H9 (cell line): Measurements from ENCODE around the gene EPB41L5. TPM values are rescaled to one million over a fixed set of nuclear protein-coding genes. Genes with fewer than 3 reads are reported as not detected.

Experiments
- DNase-seq: peaks from one replicate; pipeline ENCODE4 v3.0.0-alpha.2; 2017
- H2AFZ ChIP-seq: one replicate; pipeline ENCODE4 v1.6.1; 2013; ENCODE audit warnings: mild to moderate bottlenecking, low read length, control low read depth, moderate library complexity
- H2AK5ac ChIP-seq: 2 replicates; pipeline ENCODE4 v1.6.1; 2013; ENCODE audit warnings: low read length, control low read depth, mixed read lengths; ENCODE audit not compliant: insufficient read length
- H2BK120ac ChIP-seq: one replicate; pipeline ENCODE4 v1.6.1; 2013; ENCODE audit warnings: low read depth, mild to moderate bottlenecking, low read length, control low read depth, inconsistent platforms; ENCODE audit not compliant: poor library complexity, severe bottlenecking
- H2BK12ac ChIP-seq: 2 replicates; pipeline ENCODE4 v1.6.1; 2013; ENCODE audit warnings: low read length, control low read depth, mixed read lengths, low read depth; ENCODE audit not compliant: insufficient read length
- H2BK15ac ChIP-seq: 2 replicates; pipeline ENCODE4 v1.6.1; 2013; ENCODE audit warnings: low read depth, low read length, control low read depth
- H2BK20ac ChIP-seq: one replicate; pipeline ENCODE4 v1.6.1; 2013; ENCODE audit warnings: low read depth, mild to moderate bottlenecking, low read length, control low read depth, inconsistent platforms; ENCODE audit not compliant: poor library complexity, severe bottlenecking
- H2BK5ac ChIP-seq: 2 replicates; pipeline ENCODE4 v1.6.1; 2013; ENCODE audit warnings: low read length, control low read depth, mixed read lengths; ENCODE audit not compliant: insufficient read length
- H3K14ac ChIP-seq: 2 replicates; pipeline ENCODE4 v1.6.1; 2013; ENCODE audit warnings: low read length, control low read depth; ENCODE audit not compliant: insufficient read depth
- H3K18ac ChIP-seq: 2 replicates; pipeline ENCODE4 v1.6.1; 2013; ENCODE audit warnings: low read depth, mild to moderate bottlenecking, mixed read lengths, low read length, control low read depth; ENCODE audit not compliant: insufficient read length
- H3K23ac ChIP-seq: 2 replicates; pipeline ENCODE4 v1.6.1; 2013; ENCODE audit warnings: low read length, control low read depth, mixed read lengths, low read depth; ENCODE audit not compliant: insufficient read length
- H3K23me2 ChIP-seq: 2 replicates; pipeline ENCODE4 v1.6.1; 2013; ENCODE audit warnings: low read depth, mild to moderate bottlenecking, mixed read lengths, low read length, control low read depth; ENCODE audit not compliant: insufficient read length, poor library complexity, severe bottlenecking
- H3K27ac ChIP-seq: 2 replicates; pipeline ENCODE4 v1.5.1; 2013; ENCODE audit warnings: low read length, control low read depth, mixed read lengths, low read depth; ENCODE audit not compliant: insufficient read length
- H3K27me3 ChIP-seq: 2 replicates; pipeline ENCODE4 v1.6.1; 2013; ENCODE audit warnings: low read length, control low read depth, inconsistent platforms; ENCODE audit not compliant: insufficient read depth
- H3K4ac ChIP-seq: 2 replicates; pipeline ENCODE4 v1.6.1; 2013; ENCODE audit warnings: low read depth, mild to moderate bottlenecking, control low read depth, inconsistent platforms, low read length, moderate library complexity
- H3K4me1 ChIP-seq: 2 replicates; pipeline ENCODE4 v1.6.1; 2013; ENCODE audit warnings: low read length, control low read depth, inconsistent platforms; ENCODE audit not compliant: insufficient read depth
- H3K4me2 ChIP-seq: 2 replicates; pipeline ENCODE4 v1.6.1; 2013; ENCODE audit warnings: low read length, control low read depth, mixed read lengths; ENCODE audit not compliant: insufficient read length, insufficient read depth
- H3K56ac ChIP-seq: 2 replicates; pipeline ENCODE4 v1.6.1; 2013; ENCODE audit warnings: low read depth, mild to moderate bottlenecking, mixed read lengths, low read length, control low read depth; ENCODE audit not compliant: insufficient read length
- H3K79me1 ChIP-seq: 2 replicates; pipeline ENCODE4 v1.6.1; 2013; ENCODE audit warnings: low read depth, mild to moderate bottlenecking, moderate library complexity, low read length, control low read depth, inconsistent platforms; ENCODE audit not compliant: insufficient read depth, poor library complexity, severe bottlenecking
- H3K79me2 ChIP-seq: 2 replicates; pipeline ENCODE4 v1.6.1; 2013; ENCODE audit warnings: low read length, control low read depth, inconsistent platforms; ENCODE audit not compliant: insufficient read depth
- H3K9ac ChIP-seq: 2 replicates; pipeline ENCODE4 v1.6.1; 2013; ENCODE audit warnings: low read length, control low read depth, mixed read lengths; ENCODE audit not compliant: insufficient read length; ENCODE audit errors: extremely low read depth
- H3K9me3 ChIP-seq: one replicate; pipeline ENCODE4 v1.6.1; 2013; ENCODE audit warnings: low read depth, low read length, inconsistent platforms; ENCODE audit not compliant: control insufficient read depth
- H3T11ph ChIP-seq: one replicate; pipeline ENCODE4 v1.6.1; 2013; ENCODE audit warnings: mild to moderate bottlenecking, low read length, control low read depth, inconsistent platforms
- H4K20me1 ChIP-seq: one replicate; pipeline ENCODE4 v1.6.1; 2013; ENCODE audit not compliant: control insufficient read depth, insufficient read length, insufficient read depth
- H4K5ac ChIP-seq: 2 replicates; pipeline ENCODE4 v1.6.1; 2013; ENCODE audit warnings: low read depth, mild to moderate bottlenecking, mixed read lengths, low read length, control low read depth; ENCODE audit not compliant: insufficient read length
- H4K8ac ChIP-seq: replicated peaks from 2 replicates; pipeline ENCODE4 v1.6.1; 2013; ENCODE audit warnings: low read length, control low read depth, mixed read lengths, low read depth; ENCODE audit not compliant: insufficient read length
- H4K91ac ChIP-seq: 2 replicates; pipeline ENCODE4 v1.6.1; 2013; ENCODE audit warnings: low read depth, mild to moderate bottlenecking, moderate library complexity, mixed read lengths, low read length, control low read depth; ENCODE audit not compliant: insufficient read length
- H3K27ac Mint-ChIP-seq, 3 experiments: 2 replicates in 2 of 3; 3 replicates in 1 of 3; pipeline ENCODE4 v1.8.0; 2020 to 2021; ENCODE audit warnings: mixed read lengths in 3 of 3, mild to moderate bottlenecking in 1 of 3, moderate library complexity in 1 of 3
- H3K27me3 Mint-ChIP-seq: 2 replicates; pipeline ENCODE4 v1.8.0; 2021; ENCODE audit warnings: low read depth, mild to moderate bottlenecking, moderate library complexity, mixed read lengths
- H3K36me3 Mint-ChIP-seq, 3 experiments: 2 replicates in 2 of 3; 3 replicates in 1 of 3; pipeline ENCODE4 v1.8.0; 2020 to 2021; ENCODE audit warnings: low read depth in 3 of 3, mixed read lengths in 3 of 3; ENCODE audit not compliant: insufficient read depth in 1 of 3
- H3K4me1 Mint-ChIP-seq, 2 experiments: 2 replicates each; pipeline ENCODE4 v1.8.0; 2020; ENCODE audit warnings: mixed read lengths in 2 of 2
- H3K4me3 Mint-ChIP-seq, 2 experiments: 2 replicates in 1 of 2; 3 replicates in 1 of 2; pipeline ENCODE4 v1.8.0; 2020 to 2021; ENCODE audit warnings: mild to moderate bottlenecking in 2 of 2, mixed read lengths in 2 of 2, moderate library complexity in 1 of 2
- H3K9me3 Mint-ChIP-seq, 2 experiments: 2 replicates in 1 of 2; 3 replicates in 1 of 2; pipeline ENCODE4 v1.8.0; 2020; ENCODE audit warnings: mild to moderate bottlenecking in 2 of 2, mixed read lengths in 2 of 2, moderate library complexity in 1 of 2
- WGBS: extraction: QIAGEN DNeasy Blood & Tissue Kit; methylation state at CpG from one replicate; pipeline ENCODE4 v1.1.7; 2013; ENCODE audit warnings: missing lambda C conversion rate, low lambda C conversion rate, mixed read lengths; ENCODE audit not compliant: insufficient read length; ENCODE audit errors: extremely low coverage; 5-methylcytosine and 5-hydroxymethylcytosine counted together
- total RNA-seq: library from RNA; stranded (reverse); gene quantifications from 2 replicates; pipeline ENCODE4 v1.2.1, GENCODE V29; 2021
- TF ChIP-seq, protein P1 (sequence below): fragments of 200-600 bp; sonication (generic); conservative IDR thresholded peaks from 3 replicates; pipeline ENCODE4 v1.8.0; 2021; ENCODE audit warnings: antibody characterized with exemption, mild to moderate bottlenecking

Gene EPB41L5
- total RNA-seq, 1 experiment from 2014 or later, result 40.4 TPM

DNA sequence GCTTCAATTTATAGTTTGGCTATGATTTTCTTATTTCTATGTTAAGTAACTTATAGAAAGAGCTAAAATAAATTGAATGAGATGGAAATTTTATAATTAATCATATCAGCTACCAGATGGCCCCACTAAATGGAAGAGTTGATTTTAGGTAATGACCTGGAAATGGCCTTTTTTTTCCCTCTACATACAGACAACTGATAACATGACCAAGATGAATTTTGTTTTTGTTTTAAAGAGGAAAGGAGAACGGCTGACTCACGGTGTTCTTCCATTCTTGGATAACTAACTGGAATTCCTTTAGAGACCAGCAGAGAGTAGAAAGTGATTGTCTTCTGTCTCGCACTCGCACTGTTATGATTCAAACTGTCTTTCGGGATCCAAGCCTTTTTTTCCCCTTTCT lies 119.3 kb downstream of the EPB41L5 start:
- no peak overlapping the region for H2AK5ac ChIP-seq
- H3K36me3 Mint-ChIP-seq, result peaks cover 25 to 47% (median 33%) of the 10 kb centered on the region in 3 experiments
- no peak overlapping the region for H3K27ac Mint-ChIP-seq

More for the DNA sequence above, 119.3 kb downstream of the EPB41L5 start:
- H3K4me2 ChIP-seq, result no peak overlapping the region
- H2BK15ac ChIP-seq, result no peak overlapping the region
- no peak overlapping the region for H3K18ac ChIP-seq
- H3K23ac ChIP-seq, result no peak overlapping the region
- no peaks in the 10 kb centered on the region for H3K9me3 ChIP-seq
- H2BK12ac ChIP-seq, result no peak overlapping the region
- WGBS, result no CpG with 5 or more reads among the region's 5 CpGs
- H4K5ac ChIP-seq, result no peak overlapping the region
- H3K4ac ChIP-seq, result no peak overlapping the region
- no peak overlapping the region for H4K8ac ChIP-seq
- H3K23me2 ChIP-seq, result no peaks in the 10 kb centered on the region
- no peaks in the 10 kb centered on the region for H4K20me1 ChIP-seq
- no peak for DNase-seq
- peaks cover 3 to 9% of the 10 kb centered on the region in 2 experiments; a peak in 4 of 5 replicates for H3K9me3 Mint-ChIP-seq
- no peak overlapping the region for H3K56ac ChIP-seq
- H3K27me3 ChIP-seq, result no peaks in the 10 kb centered on the region
- H3K27me3 Mint-ChIP-seq, result no peaks in the 10 kb centered on the region
- no peak overlapping the region for H2AFZ ChIP-seq
- H3K79me2 ChIP-seq, result no peaks in the 10 kb centered on the region
- H4K91ac ChIP-seq, result no peak overlapping the region
- H3K4me1 Mint-ChIP-seq, result peaks cover 6 to 13% of the 10 kb centered on the region in 2 experiments
- H2BK120ac ChIP-seq, result no peak overlapping the region
- H3K27ac ChIP-seq, result no peak overlapping the region
- H2BK20ac ChIP-seq, result no peak overlapping the region
- H3K14ac ChIP-seq, result no peak overlapping the region
- no peak overlapping the region for H3K9ac ChIP-seq
- peaks cover 6% of the 10 kb centered on the region; the same call in 1 of the 2 replicates for H3K4me1 ChIP-seq
- H3K79me1 ChIP-seq, result no peaks in the 10 kb centered on the region
- H3T11ph ChIP-seq, result no peak overlapping the region
- H3K4me3 Mint-ChIP-seq, result no peak overlapping the region
- H2BK5ac ChIP-seq, result no peak overlapping the region
- TF ChIP-seq, protein P1, sequence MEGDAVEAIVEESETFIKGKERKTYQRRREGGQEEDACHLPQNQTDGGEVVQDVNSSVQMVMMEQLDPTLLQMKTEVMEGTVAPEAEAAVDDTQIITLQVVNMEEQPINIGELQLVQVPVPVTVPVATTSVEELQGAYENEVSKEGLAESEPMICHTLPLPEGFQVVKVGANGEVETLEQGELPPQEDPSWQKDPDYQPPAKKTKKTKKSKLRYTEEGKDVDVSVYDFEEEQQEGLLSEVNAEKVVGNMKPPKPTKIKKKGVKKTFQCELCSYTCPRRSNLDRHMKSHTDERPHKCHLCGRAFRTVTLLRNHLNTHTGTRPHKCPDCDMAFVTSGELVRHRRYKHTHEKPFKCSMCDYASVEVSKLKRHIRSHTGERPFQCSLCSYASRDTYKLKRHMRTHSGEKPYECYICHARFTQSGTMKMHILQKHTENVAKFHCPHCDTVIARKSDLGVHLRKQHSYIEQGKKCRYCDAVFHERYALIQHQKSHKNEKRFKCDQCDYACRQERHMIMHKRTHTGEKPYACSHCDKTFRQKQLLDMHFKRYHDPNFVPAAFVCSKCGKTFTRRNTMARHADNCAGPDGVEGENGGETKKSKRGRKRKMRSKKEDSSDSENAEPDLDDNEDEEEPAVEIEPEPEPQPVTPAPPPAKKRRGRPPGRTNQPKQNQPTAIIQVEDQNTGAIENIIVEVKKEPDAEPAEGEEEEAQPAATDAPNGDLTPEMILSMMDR, result no peak
